IPS-20b (cell line): ENCODE results near the gene KRAS.
"Not testable (repeated sequence)": the region's sequence is repeated elsewhere in the genome, so short reads cannot be mapped to it uniquely, and the experiment has no call there.

Experiments
- H3K27ac ChIP-seq: one replicate; pipeline ENCODE4 v1.5.1; 2013; ENCODE audit warnings: low read length
- H3K27me3 ChIP-seq: 2 replicates; pipeline ENCODE4 v1.6.1; 2013; ENCODE audit warnings: mild to moderate bottlenecking, low read length, inconsistent platforms; ENCODE audit not compliant: insufficient read depth
- H3K36me3 ChIP-seq: 2 replicates; pipeline ENCODE4 v1.6.1; 2013; ENCODE audit warnings: low read depth, mild to moderate bottlenecking, inconsistent platforms, low read length, moderate library complexity; ENCODE audit not compliant: insufficient read depth
- H3K4me1 ChIP-seq: 2 replicates; pipeline ENCODE4 v1.6.1; 2013; ENCODE audit warnings: mild to moderate bottlenecking, control low read depth, inconsistent platforms, low read length, moderate library complexity; ENCODE audit not compliant: insufficient read depth
- H3K4me3 ChIP-seq: 2 replicates; pipeline ENCODE4 v1.5.1; 2013; ENCODE audit warnings: mild to moderate bottlenecking, low read length, inconsistent platforms
- H3K9ac ChIP-seq: 2 replicates; pipeline ENCODE4 v1.6.1; 2013; ENCODE audit warnings: low read depth, mild to moderate bottlenecking, inconsistent platforms, low read length, moderate library complexity
- H3K9me3 ChIP-seq: 2 replicates; pipeline ENCODE4 v1.6.1; 2013; ENCODE audit warnings: mild to moderate bottlenecking, low read depth, low read length, inconsistent platforms; ENCODE audit not compliant: insufficient read depth

KRAS gene

GRCh38 chr12:25250744-25251730 lies at the start of gene KRAS:
Gene KRAS (minus strand): TSS chr12:25250929.
- Histone ChIP-seq H3K9ac (peak within 1 kb of the TSS; percentile 72; the same call in 1 of the 2 replicates), H3K4me3 (peak within 1 kb of the TSS; percentile 76), H3K27ac (peak within 1 kb of the TSS; percentile 49), H3K9me3 (no peaks in the 10 kb centered on the region), H3K4me1 (peaks cover 4% of the 10 kb centered on the region; the same call in 1 of the 2 replicates), H3K36me3 (no peaks in the 10 kb centered on the region), H3K27me3 (peaks cover 19% of the 10 kb centered on the region; the same call in 1 of the 2 replicates)

GRCh38 chr12:25296381-25296780 lies 45.7 kb upstream of the KRAS start:
- Histone ChIP-seq H3K36me3 (no peaks in the 10 kb centered on the region), H3K4me1 (no peaks in the 10 kb centered on the region), H3K9me3 (no peaks in the 10 kb centered on the region), H3K4me3 (no peak overlapping the region), H3K9ac (no peak overlapping the region), H3K27me3 (no peaks in the 10 kb centered on the region), H3K27ac (no peak overlapping the region)

GRCh38 chr12:25295361-25295760 lies 44.6 kb upstream of the KRAS start:
- no peaks in the 10 kb centered on the region for H3K27me3 ChIP-seq

GRCh38 chr12:25293653-25294052 lies 42.9 kb upstream of the KRAS start:
- H3K36me3 ChIP-seq = no peaks in the 10 kb centered on the region
- no peaks in the 10 kb centered on the region for H3K27me3 ChIP-seq
- no peaks in the 10 kb centered on the region for H3K4me1 ChIP-seq
- H3K9me3 ChIP-seq = peaks cover 10% of the 10 kb centered on the region; the same call in 1 of the 2 replicates
- H3K9ac ChIP-seq = no peak overlapping the region
- H3K27ac ChIP-seq = no peak overlapping the region
- no peak overlapping the region for H3K4me3 ChIP-seq

More at GRCh38 chr12:25295361-25295760, 44.6 kb upstream of the KRAS start:
- Histone ChIP-seq H3K4me1 (no peaks in the 10 kb centered on the region), H3K4me3 (no peak overlapping the region), H3K9ac (no peak overlapping the region), H3K27ac (no peak overlapping the region), H3K36me3 (no peaks in the 10 kb centered on the region), H3K9me3 (no peaks in the 10 kb centered on the region)

- H3K4me1 ChIP-seq, H3K27ac ChIP-seq, H3K4me3 ChIP-seq, H3K9ac ChIP-seq, H3K36me3 ChIP-seq, H3K27me3 ChIP-seq: not testable (repeated sequence)
- peaks cover 11% of the 10 kb centered on the region; the same call in 1 of the 2 replicates for H3K9me3 ChIP-seq
Measured at GRCh38 chr12:25292810-25293221, 42.1 kb upstream of the KRAS start.

- no peak overlapping the region for H3K9ac ChIP-seq
- no peak overlapping the region for H3K4me3 ChIP-seq
- H3K9me3 ChIP-seq = peaks cover 11% of the 10 kb centered on the region; the same call in 1 of the 2 replicates
- H3K27ac ChIP-seq = no peak overlapping the region
- no peaks in the 10 kb centered on the region for H3K36me3 ChIP-seq
- no peaks in the 10 kb centered on the region for H3K4me1 ChIP-seq
- H3K27me3 ChIP-seq = no peaks in the 10 kb centered on the region
Measured at GRCh38 chr12:25287610-25288009, 36.9 kb upstream of the KRAS start.

- H3K4me3 ChIP-seq = no peak overlapping the region
- H3K27me3 ChIP-seq = no peaks in the 10 kb centered on the region
- H3K4me1 ChIP-seq = no peaks in the 10 kb centered on the region
Measured at GRCh38 chr12:25286837-25287236, 36.1 kb upstream of the KRAS start.

GRCh38 chr12:25284024-25284423 lies 33.3 kb upstream of the KRAS start:
- no peaks in the 10 kb centered on the region for H3K36me3 ChIP-seq
- H3K4me3 ChIP-seq = no peak overlapping the region
- H3K27ac ChIP-seq = no peak overlapping the region
- no peaks in the 10 kb centered on the region for H3K4me1 ChIP-seq
- H3K9me3 ChIP-seq = peaks cover 4% of the 10 kb centered on the region; the same call in 1 of the 2 replicates
- H3K9ac ChIP-seq = no peak overlapping the region
- H3K27me3 ChIP-seq = no peaks in the 10 kb centered on the region

More at GRCh38 chr12:25286837-25287236, 36.1 kb upstream of the KRAS start:
- Histone ChIP-seq H3K9me3 (peaks cover 11% of the 10 kb centered on the region; the same call in 1 of the 2 replicates), H3K9ac (no peak overlapping the region), H3K27ac (no peak overlapping the region), H3K36me3 (no peaks in the 10 kb centered on the region)

GRCh38 chr12:25283006-25283405 lies 32.3 kb upstream of the KRAS start:
- no peaks in the 10 kb centered on the region for H3K4me1 ChIP-seq
- no peaks in the 10 kb centered on the region for H3K27me3 ChIP-seq
- no peak overlapping the region for H3K4me3 ChIP-seq
- no peak overlapping the region for H3K9ac ChIP-seq
- no peaks in the 10 kb centered on the region for H3K9me3 ChIP-seq
- H3K36me3 ChIP-seq = no peaks in the 10 kb centered on the region
- H3K27ac ChIP-seq = no peak overlapping the region

- Histone ChIP-seq H3K4me1 (no peaks in the 10 kb centered on the region), H3K27me3 (no peaks in the 10 kb centered on the region)
Measured at GRCh38 chr12:25280082-25280481, 29.4 kb upstream of the KRAS start.

GRCh38 chr12:25278269-25278668 lies 27.5 kb upstream of the KRAS start:
- no peak overlapping the region for H3K9ac ChIP-seq
- H3K4me1 ChIP-seq = no peaks in the 10 kb centered on the region
- H3K9me3 ChIP-seq = no peaks in the 10 kb centered on the region
- H3K36me3 ChIP-seq = no peaks in the 10 kb centered on the region
- H3K27me3 ChIP-seq = no peaks in the 10 kb centered on the region
- no peak overlapping the region for H3K27ac ChIP-seq
- no peak overlapping the region for H3K4me3 ChIP-seq

More at GRCh38 chr12:25280082-25280481, 29.4 kb upstream of the KRAS start:
- no peak overlapping the region for H3K9ac ChIP-seq
- H3K9me3 ChIP-seq = no peaks in the 10 kb centered on the region
- H3K27ac ChIP-seq = no peak overlapping the region
- H3K36me3 ChIP-seq = no peaks in the 10 kb centered on the region
- H3K4me3 ChIP-seq = no peak overlapping the region
